Transverse colon (tissue), 4 donors: ENCODE results near the gene USP13.

Experiments used
- POLR2AphosphoS5 ChIP-seq, 3 donors: sonication (generic); formaldehyde crosslinking; IDR thresholded peaks; one replicate each; pipeline ENCODE4 v1.6.1; 2016; ENCODE audit warnings: antibody characterized with exemption in 3 of 3
- TF ChIP-seq, protein P1 (sequence below), 5 experiments: fragments of 200-600 bp in 3 of 5; fragments of 450-650 bp in 2 of 5; sonication (generic) in 3 of 5; IDR thresholded peaks; 1 replicate in 2 of 5; 2 replicates in 3 of 5; pipeline ENCODE4 v1.5.1; 2016 to 2017; ENCODE audit warnings: antibody characterized with exemption in 5 of 5, inconsistent platforms in 3 of 5, mild to moderate bottlenecking in 2 of 5, moderate library complexity in 1 of 5

DNA sequence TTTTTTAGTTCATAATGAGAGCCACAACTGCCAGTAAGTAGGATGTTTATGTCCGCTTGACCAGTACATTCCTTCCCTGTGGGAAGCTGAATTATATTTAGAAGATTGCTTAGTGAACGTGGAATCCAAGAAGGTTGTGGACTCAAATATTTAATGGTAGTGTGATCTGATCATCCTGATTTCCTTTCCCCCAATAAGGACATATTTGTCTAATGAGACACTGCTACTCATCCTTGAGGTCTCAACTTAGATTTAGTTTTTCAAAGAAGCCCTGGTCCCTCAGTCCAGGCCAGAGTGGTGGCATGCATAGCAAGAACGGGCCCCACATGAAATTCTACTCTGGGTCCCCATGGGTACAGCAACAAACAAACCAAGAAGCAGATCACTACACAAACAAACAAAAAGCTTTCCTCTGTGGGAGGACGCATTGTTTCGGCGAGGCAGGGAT, 60.8 kb downstream of the USP13 start:
- TF ChIP-seq, protein P1, sequence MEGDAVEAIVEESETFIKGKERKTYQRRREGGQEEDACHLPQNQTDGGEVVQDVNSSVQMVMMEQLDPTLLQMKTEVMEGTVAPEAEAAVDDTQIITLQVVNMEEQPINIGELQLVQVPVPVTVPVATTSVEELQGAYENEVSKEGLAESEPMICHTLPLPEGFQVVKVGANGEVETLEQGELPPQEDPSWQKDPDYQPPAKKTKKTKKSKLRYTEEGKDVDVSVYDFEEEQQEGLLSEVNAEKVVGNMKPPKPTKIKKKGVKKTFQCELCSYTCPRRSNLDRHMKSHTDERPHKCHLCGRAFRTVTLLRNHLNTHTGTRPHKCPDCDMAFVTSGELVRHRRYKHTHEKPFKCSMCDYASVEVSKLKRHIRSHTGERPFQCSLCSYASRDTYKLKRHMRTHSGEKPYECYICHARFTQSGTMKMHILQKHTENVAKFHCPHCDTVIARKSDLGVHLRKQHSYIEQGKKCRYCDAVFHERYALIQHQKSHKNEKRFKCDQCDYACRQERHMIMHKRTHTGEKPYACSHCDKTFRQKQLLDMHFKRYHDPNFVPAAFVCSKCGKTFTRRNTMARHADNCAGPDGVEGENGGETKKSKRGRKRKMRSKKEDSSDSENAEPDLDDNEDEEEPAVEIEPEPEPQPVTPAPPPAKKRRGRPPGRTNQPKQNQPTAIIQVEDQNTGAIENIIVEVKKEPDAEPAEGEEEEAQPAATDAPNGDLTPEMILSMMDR (IDR thresholded peaks at IDR 0.05): no peak
- no peak for TF ChIP-seq POLR2AphosphoS5 (IDR thresholded peaks at IDR 0.05)
